GM15510 (cell line): ENCODE data around the gene GJB6.

ENCODE experiments used
- POLR2A ChIP-seq: IDR thresholded peaks from 3 replicates; pipeline ENCODE4 v1.6.1; 2011; ENCODE audit warnings: borderline replicate concordance; ENCODE audit not compliant: insufficient read length; ENCODE audit errors: extremely low read depth

Gene GJB6

GRCh38 chr13:20231839-20232555 lies at the start of gene GJB6:
GJB6 (minus strand) TSS chr13:20232319; CDS start chr13:20223480, 8,839 bp downstream.
- no peak for TF ChIP-seq POLR2A

GRCh38 chr13:20274466-20274865 lies 42.3 kb upstream of the GJB6 start:
- TF ChIP-seq POLR2A = no peak

GRCh38 chr13:20272588-20273171 lies 40.6 kb upstream of the GJB6 start:
- TF ChIP-seq POLR2A = no peak

GRCh38 chr13:20272104-20272503 lies 40.0 kb upstream of the GJB6 start:
- no peak for TF ChIP-seq POLR2A

GRCh38 chr13:20271441-20271840 lies 39.3 kb upstream of the GJB6 start:
- no peak for TF ChIP-seq POLR2A

- TF ChIP-seq POLR2A = no peak
Observed at GRCh38 chr13:20270163-20270865, 38.2 kb upstream of the GJB6 start.

GRCh38 chr13:20264271-20265018 lies 32.3 kb upstream of the GJB6 start:
- no peak for TF ChIP-seq POLR2A

- TF ChIP-seq POLR2A = no peak
Observed at GRCh38 chr13:20263393-20264044, 31.4 kb upstream of the GJB6 start.

- no peak for TF ChIP-seq POLR2A
Observed at GRCh38 chr13:20258963-20259288, 26.8 kb upstream of the GJB6 start.

- TF ChIP-seq POLR2A = no peak
Observed at GRCh38 chr13:20258208-20258962, 26.3 kb upstream of the GJB6 start.

- no peak for TF ChIP-seq POLR2A
Observed at GRCh38 chr13:20254076-20254475, 22.0 kb upstream of the GJB6 start.

GRCh38 chr13:20249913-20250312 lies 17.8 kb upstream of the GJB6 start:
- no peak for TF ChIP-seq POLR2A

- TF ChIP-seq POLR2A = no peak
Observed at GRCh38 chr13:20247963-20248362, 15.8 kb upstream of the GJB6 start.

- TF ChIP-seq POLR2A = no peak
Observed at GRCh38 chr13:20247403-20247802, 15.3 kb upstream of the GJB6 start.
